ENCODE measurements around the gene RPS6KC1. TPM values are rescaled to one million over a fixed set of nuclear protein-coding genes. Genes with fewer than 3 reads are reported as not detected.

Gene RPS6KC1
- total and polyA plus RNA-seq, 9 of the 15 experiments (the other 6 are each of a cell fraction or from before 2014, with no cell fraction given) = 4.3 to 34.6 (median 20.9) TPM

- TF ChIP-seq TRIM28 (IDR thresholded peaks at IDR 0.05) (0 out of 2 replicates have a peak, but pooled peaks have one; percentile 9), ZNF717 (CRISPR knock-in tag; IDR thresholded peaks at IDR 0.05) (no peak), MIER1 (IDR thresholded peaks at IDR 0.05; ENCODE audit: low read depth) (no peak), ZNF655 (CRISPR knock-in tag; IDR thresholded peaks at IDR 0.05) (no peak), NELFE (IDR thresholded peaks at IDR 0.05; ENCODE audit: insufficient read depth, insufficient read length) (no peak), EP300 (IDR thresholded peaks at IDR 0.05; ENCODE audit: low read length) (peak; percentile 22; the same call in 1 of the 2 replicates), ELF1 (tag; IDR thresholded peaks at IDR 0.05) (peak; percentile 94), MED1 (CRISPR knock-in tag; IDR thresholded peaks at IDR 0.05; ENCODE audit: borderline replicate concordance) (no peak), REST (IDR thresholded peaks at IDR 0.05; ENCODE audit: borderline replicate concordance) (no peak), REST (CRISPR knock-in tag; IDR thresholded peaks at IDR 0.05; ENCODE audit: low read depth) (0 out of 2 replicates have a peak, but pooled peaks have one; percentile 15), ZNF134 (CRISPR knock-in tag; conservative IDR thresholded peaks at IDR 0.05) (0 out of 2 replicates have a peak, but pooled peaks have one; percentile 32), ZNF175 (CRISPR knock-in tag; IDR thresholded peaks at IDR 0.05; ENCODE audit: low read depth) (no peak), KDM2B (CRISPR knock-in tag; IDR thresholded peaks at IDR 0.05) (peak; percentile 86; the same call in 1 of the 2 replicates), PHB2 (IDR thresholded peaks at IDR 0.05; ENCODE audit: low read depth) (no peak), POLR2AphosphoS2 (IDR thresholded peaks at IDR 0.05; ENCODE audit: low read length) (no peak), FOXK1 (CRISPR knock-in tag; IDR thresholded peaks at IDR 0.05; ENCODE audit: borderline replicate concordance) (no peak), ZNF217 (CRISPR knock-in tag; IDR thresholded peaks at IDR 0.05) (no peak), HOXB6 (CRISPR knock-in tag; IDR thresholded peaks at IDR 0.05; ENCODE audit: borderline replicate concordance) (no peak), CHD1 (IDR thresholded peaks at IDR 0.05; ENCODE audit: low read length) (no peak), NONO (IDR thresholded peaks at IDR 0.05; ENCODE audit: low read depth in 2 of 2, low read length in 1 of 2) (no peak)
These were observed 35.7 kb upstream of the RPS6KC1 start, which contains the start of gene ANGEL2 (continued) for GRCh38 chr1:213015099-213016050.

Data from K562 (cell line).